Stimulated activated naive CD8-positive, alpha-beta T cell treated with anti-CD3 and anti-CD28 coated beads, Interleukin-15, amount 100 ng/mL, for 72 hours (primary cell): Measurements from ENCODE around the gene FDX2.
"Not testable (repeated sequence)": the region's sequence is repeated elsewhere in the genome, so short reads cannot be mapped to it uniquely, and the experiment has no call there.

Experiments
- ATAC-seq: fragments of 150-1000 bp; cut with Tn5 transposase; 2 replicates; pipeline ENCODE4 v1.10.0; 2021; ENCODE audit warnings: mild to moderate bottlenecking, moderate library complexity
- DNase-seq, 2 donors: peaks; one replicate each; pipeline ENCODE4 v3.0.0; 2021 to 2022
- H3K27ac Mint-ChIP-seq, 2 donors: one replicate each; pipeline ENCODE4 v1.8.0; 2022; ENCODE audit warnings: mild to moderate bottlenecking in 2 of 2, mixed read lengths in 2 of 2, moderate library complexity in 2 of 2
- H3K27me3 Mint-ChIP-seq: one replicate; pipeline ENCODE4 v1.8.0; 2022; ENCODE audit warnings: mixed read lengths
- H3K4me1 Mint-ChIP-seq: one replicate; pipeline ENCODE4 v1.8.0; 2022; ENCODE audit warnings: mild to moderate bottlenecking, mixed read lengths
- H3K4me3 Mint-ChIP-seq, 2 donors: one replicate each; pipeline ENCODE4 v1.8.0; 2022; ENCODE audit warnings: mild to moderate bottlenecking in 2 of 2, mixed read lengths in 2 of 2, moderate library complexity in 1 of 2
- H3K9me3 Mint-ChIP-seq, 2 donors: one replicate each; pipeline ENCODE4 v1.8.0; 2022; ENCODE audit warnings: mixed read lengths in 2 of 2

Gene FDX2

DNA sequence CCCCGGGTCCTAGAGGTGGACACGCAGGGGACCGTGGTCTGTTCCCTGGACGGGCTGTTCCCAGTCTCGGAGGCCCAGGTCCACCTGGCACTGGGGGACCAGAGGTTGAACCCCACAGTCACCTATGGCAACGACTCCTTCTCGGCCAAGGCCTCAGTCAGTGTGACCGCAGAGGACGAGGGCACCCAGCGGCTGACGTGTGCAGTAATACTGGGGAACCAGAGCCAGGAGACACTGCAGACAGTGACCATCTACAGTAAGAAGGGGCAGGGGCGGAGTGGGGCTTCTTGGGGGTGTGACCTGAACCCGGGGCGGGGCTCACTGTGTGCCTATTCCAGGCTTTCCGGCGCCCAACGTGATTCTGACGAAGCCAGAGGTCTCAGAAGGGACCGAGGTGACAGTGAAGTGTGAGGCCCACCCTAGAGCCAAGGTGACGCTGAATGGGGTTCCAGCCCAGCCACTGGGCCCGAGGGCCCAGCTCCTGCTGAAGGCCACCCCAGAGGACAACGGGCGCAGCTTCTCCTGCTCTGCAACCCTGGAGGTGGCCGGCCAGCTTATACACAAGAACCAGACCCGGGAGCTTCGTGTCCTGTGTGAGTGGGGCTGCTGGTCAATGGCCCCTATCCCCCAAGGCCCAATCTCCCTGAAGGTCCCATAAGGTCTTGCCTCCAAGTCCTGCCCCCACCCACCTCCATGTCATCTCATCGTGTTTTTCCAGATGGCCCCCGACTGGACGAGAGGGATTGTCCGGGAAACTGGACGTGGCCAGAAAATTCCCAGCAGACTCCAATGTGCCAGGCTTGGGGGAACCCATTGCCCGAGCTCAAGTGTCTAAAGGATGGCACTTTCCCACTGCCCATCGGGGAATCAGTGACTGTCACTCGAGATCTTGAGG lies 31.5 kb downstream of the FDX2 start:
- ATAC-seq (no peak), DNase-seq (no peak)
- no peak overlapping the region for H3K27ac Mint-ChIP-seq
- peaks cover 25% of the 10 kb centered on the region for H3K27me3 Mint-ChIP-seq
- H3K9me3 Mint-ChIP-seq: no peaks in the 10 kb centered on the region
- peaks cover 50% of the 10 kb centered on the region for H3K4me1 Mint-ChIP-seq
- no peak overlapping the region for H3K4me3 Mint-ChIP-seq

DNA sequence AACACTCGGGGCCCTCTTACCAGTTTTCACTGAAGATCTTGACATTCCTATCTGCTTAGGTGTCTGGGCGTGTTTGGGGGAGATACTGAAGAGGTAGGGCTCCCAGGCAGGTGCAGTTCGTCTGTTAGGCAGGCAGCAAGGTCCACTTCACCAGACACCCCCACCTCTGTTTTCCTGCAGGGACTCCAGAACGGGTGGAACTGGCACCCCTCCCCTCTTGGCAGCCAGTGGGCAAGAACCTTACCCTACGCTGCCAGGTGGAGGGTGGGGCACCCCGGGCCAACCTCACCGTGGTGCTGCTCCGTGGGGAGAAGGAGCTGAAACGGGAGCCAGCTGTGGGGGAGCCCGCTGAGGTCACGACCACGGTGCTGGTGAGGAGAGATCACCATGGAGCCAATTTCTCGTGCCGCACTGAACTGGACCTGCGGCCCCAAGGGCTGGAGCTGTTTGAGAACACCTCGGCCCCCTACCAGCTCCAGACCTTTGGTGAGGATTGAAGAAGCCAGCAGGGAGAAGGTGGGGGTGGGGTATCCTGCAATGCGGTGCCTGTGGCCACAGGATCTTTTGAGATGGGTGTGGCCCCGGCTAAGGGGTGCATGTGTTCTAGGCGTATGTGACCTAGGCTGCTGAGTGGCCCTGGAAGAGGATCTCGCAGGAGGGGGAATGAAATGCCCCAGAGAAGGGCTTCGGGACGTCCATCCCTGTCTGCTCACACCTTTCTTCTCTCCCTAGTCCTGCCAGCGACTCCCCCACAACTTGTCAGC lies 32.3 kb downstream of the FDX2 start:
- Mint-ChIP-seq H3K9me3 (no peaks in the 10 kb centered on the region), H3K4me1 (peaks cover 50% of the 10 kb centered on the region), H3K4me3 (no peak overlapping the region), H3K27ac (no peak overlapping the region), H3K27me3 (peaks cover 17% of the 10 kb centered on the region)
- ATAC-seq (no peak), DNase-seq (no peak)

DNA sequence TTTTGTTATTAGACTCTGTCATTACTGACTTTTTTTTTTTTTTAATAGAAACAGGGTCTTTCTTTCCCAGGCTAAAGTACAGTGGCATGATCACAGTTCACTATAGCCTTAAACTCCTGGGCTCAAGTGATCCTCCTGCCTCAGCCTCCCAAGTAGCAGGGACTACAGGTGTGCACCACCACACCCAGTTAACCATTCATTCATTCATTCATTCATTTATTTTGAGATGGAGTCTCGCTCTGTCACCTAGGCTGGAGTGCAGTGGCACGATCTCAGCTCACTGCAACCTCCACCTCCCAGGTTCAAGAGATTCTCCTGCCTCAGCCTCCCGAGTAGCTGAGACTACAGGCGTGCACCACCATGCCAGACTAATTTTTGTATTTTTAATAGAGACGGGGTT lies 33.8 kb downstream of the FDX2 start:
- not testable (repeated sequence) for H3K27ac Mint-ChIP-seq, H3K27me3 Mint-ChIP-seq, ATAC-seq, H3K4me3 Mint-ChIP-seq, H3K9me3 Mint-ChIP-seq, DNase-seq
- H3K4me1 Mint-ChIP-seq: peaks cover 50% of the 10 kb centered on the region

DNA sequence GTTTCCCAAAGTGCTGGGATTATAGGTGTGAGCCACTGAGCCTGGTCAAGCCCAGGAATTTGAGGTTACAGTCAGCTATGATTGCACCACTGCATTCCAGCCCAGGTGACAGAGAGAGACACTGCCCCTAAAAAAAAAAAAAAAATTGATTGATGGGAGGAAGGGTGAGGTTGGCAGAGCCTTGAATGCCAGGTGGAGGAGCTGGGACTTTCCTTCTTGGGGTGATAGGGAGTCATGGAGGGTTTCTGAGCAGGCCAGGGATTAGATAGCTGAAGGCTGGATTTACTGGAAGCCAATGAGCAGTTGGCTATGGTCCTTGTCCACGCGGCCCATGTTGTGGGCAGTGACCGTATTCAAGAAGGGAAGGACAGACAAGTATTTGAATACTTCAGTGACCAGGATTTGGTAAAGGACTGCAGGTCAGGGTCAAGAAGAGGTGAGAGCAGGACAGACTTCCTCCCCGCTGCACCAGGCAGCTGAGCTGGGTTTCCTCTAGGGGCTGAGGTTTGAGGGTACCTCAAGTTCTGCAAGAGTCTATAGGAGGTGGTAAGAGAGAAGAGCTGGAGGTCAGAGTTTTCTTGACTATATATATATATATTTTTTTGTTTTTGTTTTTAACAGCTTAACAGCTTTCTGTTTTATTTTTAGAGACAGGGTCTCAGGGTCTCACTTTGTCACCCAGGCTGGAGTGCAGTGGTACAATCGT lies 35.9 kb downstream of the FDX2 start:
- no peak overlapping the region for H3K27ac Mint-ChIP-seq
- no peak overlapping the region for H3K4me3 Mint-ChIP-seq
- peaks cover 41% of the 10 kb centered on the region for H3K4me1 Mint-ChIP-seq
- no peaks in the 10 kb centered on the region for H3K27me3 Mint-ChIP-seq
- no peaks in the 10 kb centered on the region for H3K9me3 Mint-ChIP-seq
- DNase-seq (no peak), ATAC-seq (no peak)

DNA sequence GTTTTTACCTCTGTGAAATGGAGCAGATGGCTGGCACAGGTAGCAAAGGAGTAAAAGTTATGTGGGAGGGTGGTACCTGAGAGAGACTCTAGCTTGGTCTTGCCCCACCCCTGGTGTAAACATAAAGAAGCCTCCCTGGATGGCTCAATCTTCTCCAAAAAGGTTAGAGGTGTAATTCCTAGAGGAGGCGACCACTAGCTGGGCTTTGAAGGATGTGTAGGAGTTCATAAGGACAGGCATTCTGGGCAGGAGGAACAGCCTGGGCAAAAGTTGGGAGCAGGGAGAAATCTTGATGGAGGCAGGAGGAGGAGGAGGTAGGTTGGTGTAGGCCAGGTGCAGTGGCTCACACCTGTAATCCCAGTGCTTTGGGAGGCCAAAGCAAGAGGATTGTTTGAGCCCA lies 36.9 kb downstream of the FDX2 start:
- Mint-ChIP-seq H3K4me1 (peaks cover 50% of the 10 kb centered on the region), H3K27me3 (no peaks in the 10 kb centered on the region), H3K9me3 (no peaks in the 10 kb centered on the region), H3K27ac (no peak overlapping the region), H3K4me3 (no peak overlapping the region)
- no peak for DNase-seq
- no peak for ATAC-seq

DNA sequence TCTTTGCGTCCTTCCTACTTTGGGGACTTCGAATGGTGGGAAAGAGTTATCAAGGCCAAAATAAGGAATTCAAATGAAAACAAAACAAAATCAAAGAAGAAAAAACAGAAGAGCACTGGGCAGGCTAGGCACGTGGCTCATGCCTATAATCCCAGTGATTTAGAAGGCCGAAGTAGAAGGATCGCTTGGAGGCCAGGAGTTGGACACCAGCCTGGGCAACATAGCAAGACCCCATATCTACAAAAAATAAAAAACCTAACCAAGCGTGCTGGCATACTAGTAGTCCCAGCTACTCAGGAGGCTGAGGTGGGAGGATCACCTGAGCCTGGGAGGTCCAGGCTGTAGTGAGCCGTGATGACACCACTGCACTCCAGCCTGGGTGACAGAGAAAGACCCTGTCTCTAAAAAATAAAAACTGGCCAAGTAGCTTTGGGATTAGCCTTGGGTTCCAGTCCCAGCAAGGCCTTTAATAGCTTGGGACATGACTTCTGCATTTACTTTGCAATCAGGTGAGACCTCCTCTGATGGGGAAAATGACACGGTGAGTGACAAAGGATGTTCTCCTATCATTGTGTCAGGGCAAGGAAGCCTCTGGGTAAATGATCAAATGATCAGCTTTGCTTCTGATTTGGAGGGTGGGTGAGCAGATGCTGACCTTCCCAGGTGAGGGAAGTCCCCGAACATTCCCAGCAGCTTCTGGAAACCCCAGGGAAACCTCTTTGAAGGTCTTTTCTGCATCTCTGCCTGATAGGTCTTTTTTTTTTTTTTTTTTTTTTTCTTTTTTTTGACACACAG lies 37.8 kb downstream of the FDX2 start:
- no peak for ATAC-seq
- Mint-ChIP-seq H3K4me1 (peaks cover 54% of the 10 kb centered on the region), H3K27ac (peak overlapping the region in 1 of 2 donors; percentile 27), H3K9me3 (no peaks in the 10 kb centered on the region), H3K27me3 (no peaks in the 10 kb centered on the region), H3K4me3 (no peak overlapping the region)
- DNase-seq: no peak

DNA sequence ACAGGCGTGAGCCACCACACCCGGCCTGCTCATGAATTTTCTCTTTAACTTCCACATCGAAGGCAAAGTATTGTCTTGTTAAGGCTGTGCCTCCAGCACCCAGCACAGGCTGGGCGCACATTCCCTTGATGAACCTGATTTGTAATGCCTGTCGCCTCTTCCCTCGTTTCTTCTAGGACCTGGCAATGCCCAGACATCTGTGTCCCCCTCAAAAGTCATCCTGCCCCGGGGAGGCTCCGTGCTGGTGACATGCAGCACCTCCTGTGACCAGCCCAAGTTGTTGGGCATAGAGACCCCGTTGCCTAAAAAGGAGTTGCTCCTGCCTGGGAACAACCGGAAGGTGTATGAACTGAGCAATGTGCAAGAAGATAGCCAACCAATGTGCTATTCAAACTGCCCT lies 41.2 kb downstream of the FDX2 start:
- no peak for ATAC-seq

DNA sequence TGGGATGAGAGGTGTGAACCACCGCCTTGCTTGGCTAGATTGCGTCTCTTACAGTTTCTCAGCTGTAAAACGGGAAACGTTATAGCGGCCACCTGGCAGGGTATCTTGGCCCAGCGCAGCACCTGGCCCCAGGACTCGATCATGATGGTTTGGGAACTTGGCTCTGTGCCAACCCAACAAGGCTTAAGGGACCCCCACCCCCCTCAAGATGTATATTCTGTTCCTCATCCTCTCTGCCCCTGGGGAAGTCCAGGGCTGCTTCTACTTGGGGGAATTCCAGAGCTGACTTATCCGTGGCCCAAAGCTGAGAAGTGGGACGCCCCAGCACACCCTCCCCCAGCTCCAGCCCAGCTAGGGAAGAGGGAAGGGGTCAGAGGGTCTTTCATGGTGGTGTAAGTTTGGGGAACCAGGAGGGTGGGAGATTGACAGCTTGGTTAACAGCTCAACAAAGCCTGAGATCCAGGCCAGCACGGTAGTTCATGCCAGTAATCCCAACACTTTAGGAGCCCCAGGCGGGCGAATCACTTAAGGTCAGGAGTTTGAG lies 44.2 kb downstream of the FDX2 start:
- H3K27me3 Mint-ChIP-seq: no peaks in the 10 kb centered on the region
- H3K4me3 Mint-ChIP-seq: peak overlapping the region; percentile 87 to 91
- H3K27ac Mint-ChIP-seq: peak overlapping the region; percentile 95 to 98
- H3K9me3 Mint-ChIP-seq: no peaks in the 10 kb centered on the region
- H3K4me1 Mint-ChIP-seq: peaks cover 61% of the 10 kb centered on the region
- DNase-seq (peak; percentile 30 to 54), ATAC-seq (no peak)

More for the DNA sequence above, 41.2 kb downstream of the FDX2 start:
- no peaks in the 10 kb centered on the region for H3K27me3 Mint-ChIP-seq
- no peak for DNase-seq
- H3K27ac Mint-ChIP-seq: no peak overlapping the region
- H3K9me3 Mint-ChIP-seq: no peaks in the 10 kb centered on the region
- H3K4me3 Mint-ChIP-seq: no peak overlapping the region
- H3K4me1 Mint-ChIP-seq: peaks cover 82% of the 10 kb centered on the region

DNA sequence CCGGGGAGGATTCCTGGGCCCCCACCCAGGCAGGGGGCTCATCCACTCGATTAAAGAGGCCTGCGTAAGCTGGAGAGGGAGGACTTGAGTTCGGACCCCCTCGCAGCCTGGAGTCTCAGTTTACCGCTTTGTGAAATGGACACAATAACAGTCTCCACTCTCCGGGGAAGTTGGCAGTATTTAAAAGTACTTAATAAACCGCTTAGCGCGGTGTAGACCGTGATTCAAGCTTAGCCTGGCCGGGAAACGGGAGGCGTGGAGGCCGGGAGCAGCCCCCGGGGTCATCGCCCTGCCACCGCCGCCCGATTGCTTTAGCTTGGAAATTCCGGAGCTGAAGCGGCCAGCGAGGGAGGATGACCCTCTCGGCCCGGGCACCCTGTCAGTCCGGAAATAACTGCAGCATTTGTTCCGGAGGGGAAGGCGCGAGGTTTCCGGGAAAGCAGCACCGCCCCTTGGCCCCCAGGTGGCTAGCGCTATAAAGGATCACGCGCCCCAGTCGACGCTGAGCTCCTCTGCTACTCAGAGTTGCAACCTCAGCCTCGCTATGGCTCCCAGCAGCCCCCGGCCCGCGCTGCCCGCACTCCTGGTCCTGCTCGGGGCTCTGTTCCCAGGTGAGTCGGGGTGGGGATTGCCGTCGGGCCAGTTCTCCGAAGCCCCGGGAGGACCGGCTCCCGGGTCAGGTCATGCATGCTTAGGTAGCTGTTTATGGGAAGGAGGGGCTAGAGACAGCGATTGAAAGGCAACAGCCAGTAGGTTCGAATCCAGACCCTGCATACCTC lies 45.0 kb downstream of the FDX2 start, which contains the start of gene ICAM1:
Gene ICAM1, plus strand, starts transcription at position 505 of the 779 bp plus-strand sequence. Its CDS starts 40 bp downstream, at position 545.
- H3K4me1 Mint-ChIP-seq: peaks cover 58% of the 10 kb centered on the region
- H3K27me3 Mint-ChIP-seq: no peaks in the 10 kb centered on the region
- H3K9me3 Mint-ChIP-seq: no peaks in the 10 kb centered on the region
- ATAC-seq (peak; percentile 73), DNase-seq (peak; percentile 79 to 86)
- H3K27ac Mint-ChIP-seq: peak within 1 kb of the TSS; percentile 95 to 98
- peak within 1 kb of the TSS; percentile 87 to 91 for H3K4me3 Mint-ChIP-seq

DNA sequence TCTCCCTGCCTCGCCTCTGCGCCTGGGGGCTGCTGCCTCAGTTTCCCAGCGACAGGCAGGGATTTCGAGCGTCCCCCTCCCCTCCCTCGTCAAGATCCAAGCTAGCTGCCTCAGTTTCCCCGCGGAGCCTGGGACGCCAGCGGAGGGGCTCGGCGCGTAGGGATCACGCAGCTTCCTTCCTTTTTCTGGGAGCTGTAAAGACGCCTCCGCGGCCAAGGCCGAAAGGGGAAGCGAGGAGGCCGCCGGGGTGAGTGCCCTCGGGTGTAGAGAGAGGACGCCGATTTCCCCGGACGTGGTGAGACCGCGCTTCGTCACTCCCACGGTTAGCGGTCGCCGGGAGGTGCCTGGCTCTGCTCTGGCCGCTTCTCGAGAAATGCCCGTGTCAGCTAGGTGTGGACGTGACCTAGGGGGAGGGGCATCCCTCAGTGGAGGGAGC lies 45.6 kb downstream of the FDX2 start:
- H3K9me3 Mint-ChIP-seq: no peaks in the 10 kb centered on the region
- H3K27me3 Mint-ChIP-seq: no peaks in the 10 kb centered on the region
- H3K4me3 Mint-ChIP-seq: peak overlapping the region; percentile 87 to 91
- DNase-seq (peak; percentile 76 to 88), ATAC-seq (peak; percentile 85)
- H3K4me1 Mint-ChIP-seq: peaks cover 57% of the 10 kb centered on the region
- peak overlapping the region; percentile 95 to 98 for H3K27ac Mint-ChIP-seq

DNA sequence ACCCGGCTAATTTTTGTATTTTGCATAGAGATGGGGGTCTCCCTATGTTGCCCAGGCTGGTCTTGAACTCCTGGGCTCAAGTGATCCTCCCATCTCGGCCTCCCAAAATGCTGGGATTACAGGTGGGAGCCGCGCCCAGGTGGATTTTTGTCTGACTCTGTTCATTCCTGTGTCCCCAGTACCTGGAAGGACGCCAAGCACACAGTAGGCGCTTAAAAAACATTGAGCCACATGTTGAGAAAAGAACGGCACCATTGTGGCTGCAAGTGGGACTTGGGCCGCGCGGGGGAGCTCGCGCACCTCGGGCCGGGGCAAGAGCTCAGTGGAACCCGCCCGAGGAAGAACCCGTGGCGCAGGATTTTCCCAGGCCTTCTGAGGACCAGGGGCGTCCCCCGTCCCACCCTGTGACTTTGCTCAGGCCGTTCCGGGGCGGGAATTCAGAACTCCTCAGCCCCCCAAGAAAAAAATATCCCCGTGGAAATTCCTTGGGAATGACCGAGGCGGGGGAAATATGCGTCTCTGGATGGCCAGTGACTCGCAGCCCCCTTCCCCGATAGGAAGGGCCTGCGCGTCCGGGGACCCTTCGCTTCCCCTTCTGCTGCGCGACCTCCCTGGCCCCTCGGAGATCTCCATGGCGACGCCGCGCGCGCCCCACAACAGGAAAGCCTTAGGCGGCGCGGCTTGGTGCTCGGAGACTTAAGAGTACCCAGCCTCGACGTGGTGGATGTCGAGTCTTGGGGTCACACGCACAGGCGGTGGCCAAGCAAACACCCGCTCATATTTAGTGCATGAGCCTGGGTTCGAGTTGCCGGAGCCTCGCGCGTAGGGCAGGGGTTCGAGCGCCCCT lies 46.3 kb downstream of the FDX2 start:
- H3K27me3 Mint-ChIP-seq: no peaks in the 10 kb centered on the region

DNA sequence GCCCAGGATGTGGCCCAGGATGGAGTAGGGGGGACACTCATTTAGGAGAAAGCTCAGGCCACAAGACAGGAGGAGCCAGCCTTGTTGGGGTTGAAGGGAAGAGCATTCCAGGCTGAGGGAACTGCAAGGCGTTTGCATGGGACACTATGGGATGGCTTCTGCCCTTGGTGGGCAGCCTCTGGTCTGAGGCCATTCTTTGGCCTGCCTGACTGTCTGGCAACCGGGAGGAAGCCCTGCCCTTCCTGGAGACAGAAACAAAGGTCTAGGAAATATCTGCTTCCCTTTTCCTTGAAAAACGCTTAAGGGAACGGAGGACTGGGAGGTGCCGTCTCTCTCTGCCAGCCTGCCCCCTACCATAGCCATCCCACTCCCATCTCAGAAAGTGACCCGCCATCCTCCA lies 47.7 kb downstream of the FDX2 start:
- H3K27ac Mint-ChIP-seq: peak overlapping the region in 1 of 2 donors; percentile 40
- peaks cover 41% of the 10 kb centered on the region for H3K4me1 Mint-ChIP-seq
- H3K27me3 Mint-ChIP-seq: no peaks in the 10 kb centered on the region
- H3K4me3 Mint-ChIP-seq: no peak overlapping the region
- no peak for ATAC-seq
- no peak for DNase-seq
- H3K9me3 Mint-ChIP-seq: no peaks in the 10 kb centered on the region

More for the DNA sequence above, 46.3 kb downstream of the FDX2 start:
- Mint-ChIP-seq H3K4me1 (peaks cover 51% of the 10 kb centered on the region), H3K27ac (peak overlapping the region; percentile 95 to 98), H3K9me3 (no peaks in the 10 kb centered on the region), H3K4me3 (peak overlapping the region; percentile 87 to 91)
- DNase-seq (peak; percentile 88 to 90), ATAC-seq (peak; percentile 85)

DNA sequence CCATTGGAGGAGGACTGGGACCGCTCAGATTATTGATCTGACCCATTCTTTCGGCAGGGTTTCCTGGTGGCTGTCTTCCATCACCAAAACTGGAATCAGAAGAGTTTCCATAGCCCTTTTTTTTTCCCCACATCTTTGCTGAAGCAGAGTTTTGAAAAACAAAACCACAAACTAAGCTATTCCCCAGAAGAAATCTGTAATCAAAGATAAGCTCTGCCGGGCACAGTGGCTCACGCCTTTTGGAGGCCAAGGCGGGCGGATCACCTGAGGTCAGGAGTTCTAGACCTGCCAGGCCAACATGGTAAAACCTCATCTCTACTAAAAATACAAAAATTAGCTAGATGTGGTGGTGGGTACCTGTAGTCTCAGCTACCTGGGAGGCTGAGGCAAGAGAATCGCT lies 49.1 kb downstream of the FDX2 start:
- no peak for ATAC-seq
- H3K27me3 Mint-ChIP-seq: no peaks in the 10 kb centered on the region
- no peak for DNase-seq
- no peak overlapping the region for H3K27ac Mint-ChIP-seq
- no peak overlapping the region for H3K4me3 Mint-ChIP-seq
- H3K4me1 Mint-ChIP-seq: peaks cover 29% of the 10 kb centered on the region
- H3K9me3 Mint-ChIP-seq: no peaks in the 10 kb centered on the region
